ENCODE data around the gene RBM15. TPM values are rescaled to one million over a fixed set of nuclear protein-coding genes. Genes with fewer than 3 reads are reported as not detected.

RBM15 gene
- total RNA-seq, 1 experiment from 2014 or later: 44.0 TPM

GRCh38 chr1:110307239-110307974 is 31.8 kb upstream of the RBM15 start:
- H3K4me3 ChIP-seq (replicated peaks in 1 of 2; ENCODE audit: low read depth in 1 of 2, low read length in 2 of 2): no peak overlapping the region
- ATAC-seq (no peak), DNase-seq (ENCODE audit: low read depth, low spot score) (no peak)
- BruUV-seq (replicated peaks): no TSS peak
- TF ChIP-seq FOSL1 (IDR thresholded peaks at IDR 0.05; ENCODE audit: low read depth) (no peak), CTCF (IDR thresholded peaks at IDR 0.05 in 2 of 3, conservative IDR thresholded peaks at IDR 0.05 in 1 of 3; ENCODE audit: borderline replicate concordance in 1 of 3, insufficient read depth in 1 of 3, low read depth in 2 of 3, low read length in 2 of 3) (no peak), EGR1 (IDR thresholded peaks at IDR 0.05; ENCODE audit: low read depth) (no peak), CBX3 (IDR thresholded peaks at IDR 0.05; ENCODE audit: low read depth) (no peak), JUND (IDR thresholded peaks at IDR 0.05) (no peak), SP1 (IDR thresholded peaks at IDR 0.05; ENCODE audit: low read depth) (no peak), ATF3 (IDR thresholded peaks at IDR 0.05) (no peak), EZH2 (IDR thresholded peaks at IDR 0.05) (no peak), TCF7L2 (IDR thresholded peaks at IDR 0.05; ENCODE audit: borderline replicate concordance, extremely low read depth, insufficient read depth, insufficient read length) (no peak), EZH2phosphoT487 (IDR thresholded peaks at IDR 0.05; ENCODE audit: borderline replicate concordance) (no peak), SIN3A (IDR thresholded peaks at IDR 0.05; ENCODE audit: low read depth) (no peak), ZFX (IDR thresholded peaks at IDR 0.05) (no peak), RAD21 (IDR thresholded peaks at IDR 0.05; ENCODE audit: low read depth) (no peak), MAX (IDR thresholded peaks at IDR 0.05) (no peak)
- peaks cover 2 to 14% of the 10 kb centered on the region in 2 experiments; a peak in 2 of 4 replicates for H3K4me1 ChIP-seq (ENCODE audit: control insufficient read depth in 1 of 2, insufficient read depth in 2 of 2, low read length in 2 of 2)
- peaks cover 5% of the 10 kb centered on the region; the same call in 1 of the 2 replicates for H3K27me3 ChIP-seq (ENCODE audit: insufficient read depth, low read length)
- no peaks in the 10 kb centered on the region for H3K9me3 ChIP-seq (ENCODE audit: control insufficient read depth in 1 of 2, insufficient read depth in 1 of 2, low read depth in 1 of 2, low read length in 2 of 2)
- H3K79me2 ChIP-seq (ENCODE audit: insufficient read depth, low read length): no peaks in the 10 kb centered on the region
- no peak overlapping the region for H3K9ac ChIP-seq (ENCODE audit: low read length)
- intact Hi-C loops (cut with micrococcal nuclease): no loop called here
- ChIA-PET CTCF (interaction anchor here (4.2 kb wide), 1 partner anchor 99 kb away, joined by 58 read pairs; the partner anchor contains the start of gene KCNC4), POLR2A (no interaction called here), RAD21 (ENCODE audit: low non-redundant PET in 1 of 2, low total read pairs in 2 of 2, uncharacterized antibody in 2 of 2, unreplicated experiment in 2 of 2) (no interaction called here)
- H3K36me3 ChIP-seq (ENCODE audit: control insufficient read depth in 1 of 2, insufficient read depth in 2 of 2, low read length in 2 of 2): no peaks in the 10 kb centered on the region
- H3K9me2 ChIP-seq (ENCODE audit: insufficient read depth): no peaks in the 10 kb centered on the region
- no peak overlapping the region for H3K27ac ChIP-seq (ENCODE audit: low read depth, low read length)
- no peak overlapping the region for H2AFZ ChIP-seq (ENCODE audit: low read depth, low read length, poor library complexity, severe bottlenecking)
- H3K4me2 ChIP-seq (ENCODE audit: low read length): no peak overlapping the region
- no peaks in the 10 kb centered on the region for H4K20me1 ChIP-seq (ENCODE audit: insufficient read depth)
